ENCODE measurements around the gene CDHR2. TPM values are rescaled to one million over a fixed set of nuclear protein-coding genes. Genes with fewer than 3 reads are reported as not detected.

The CDHR2 gene
- total RNA-seq, 1 experiment from 2014 or later = 0.10 TPM

GRCh38 chr5:176524138-176524537, 25.0 kb upstream of the CDHR2 start:
- no peak overlapping the region for H3K4me3 ChIP-seq (replicated peaks in 1 of 2; ENCODE audit: low read depth in 1 of 2, low read length in 2 of 2)
- H4K20me1 ChIP-seq (ENCODE audit: insufficient read depth) = no peaks in the 10 kb centered on the region
- H2AFZ ChIP-seq (ENCODE audit: low read depth, low read length, poor library complexity, severe bottlenecking) = no peak overlapping the region
- no peak overlapping the region for H3K9ac ChIP-seq (ENCODE audit: low read length)
- no peak overlapping the region for H3K27ac ChIP-seq (ENCODE audit: low read depth, low read length)
- H3K9me2 ChIP-seq (ENCODE audit: insufficient read depth) = no peaks in the 10 kb centered on the region
- H3K4me2 ChIP-seq (ENCODE audit: low read length) = no peak overlapping the region
- ATAC-seq (no peak), DNase-seq (ENCODE audit: low read depth, low spot score) (no peak)
- ChIA-PET POLR2A (interaction anchor here (0.6 to 1.2 kb wide), 2 partner anchors 12 to 13 kb away, joined by 3 read pairs; partner anchors contain the start of gene RNF44), RAD21 (ENCODE audit: low non-redundant PET in 1 of 2, low total read pairs in 2 of 2, uncharacterized antibody in 2 of 2, unreplicated experiment in 2 of 2) (no interaction called here), CTCF (no interaction called here)
- no peaks in the 10 kb centered on the region for H3K27me3 ChIP-seq (ENCODE audit: insufficient read depth, low read length)
- H3K9me3 ChIP-seq (ENCODE audit: control insufficient read depth in 1 of 2, insufficient read depth in 1 of 2, low read depth in 1 of 2, low read length in 2 of 2) = no peaks in the 10 kb centered on the region
- TF ChIP-seq ELF1 (IDR thresholded peaks at IDR 0.05; ENCODE audit: borderline replicate concordance, low read depth) (no peak), YY1 (IDR thresholded peaks at IDR 0.05; ENCODE audit: extremely low read depth, insufficient replicate concordance, low read depth, low read length) (no peak), SP1 (IDR thresholded peaks at IDR 0.05; ENCODE audit: low read depth) (no peak), POLR2AphosphoS5 (IDR thresholded peaks at IDR 0.05; ENCODE audit: low read depth, low read length) (no peak), EGR1 (IDR thresholded peaks at IDR 0.05; ENCODE audit: low read depth) (no peak), SIN3A (IDR thresholded peaks at IDR 0.05; ENCODE audit: low read depth) (no peak), ZBTB33 (IDR thresholded peaks at IDR 0.05; ENCODE audit: extremely low read depth, insufficient replicate concordance, low read length) (no peak), EZH2phosphoT487 (IDR thresholded peaks at IDR 0.05; ENCODE audit: borderline replicate concordance) (no peak), REST (IDR thresholded peaks at IDR 0.05; ENCODE audit: low read depth) (no peak), FOSL1 (IDR thresholded peaks at IDR 0.05; ENCODE audit: low read depth) (no peak), MAX (IDR thresholded peaks at IDR 0.05) (no peak), TCF7L2 (IDR thresholded peaks at IDR 0.05; ENCODE audit: borderline replicate concordance, extremely low read depth, insufficient read depth, insufficient read length) (no peak), RAD21 (IDR thresholded peaks at IDR 0.05; ENCODE audit: low read depth) (no peak), POLR2A (IDR thresholded peaks at IDR 0.05; ENCODE audit: borderline replicate concordance, extremely low read depth, insufficient read depth, insufficient read length) (no peak), CBX3 (IDR thresholded peaks at IDR 0.05; ENCODE audit: low read depth) (no peak)
- peaks cover 3 to 12% of the 10 kb centered on the region in 2 experiments; a peak in 2 of 4 replicates for H3K36me3 ChIP-seq (ENCODE audit: control insufficient read depth in 1 of 2, insufficient read depth in 2 of 2, low read length in 2 of 2)
- no TSS peak for BruUV-seq (replicated peaks)
- intact Hi-C loops (cut with micrococcal nuclease) = no loop called here
- H3K79me2 ChIP-seq (ENCODE audit: insufficient read depth, low read length) = no peaks in the 10 kb centered on the region
- H3K4me1 ChIP-seq (ENCODE audit: control insufficient read depth in 1 of 2, insufficient read depth in 2 of 2, low read length in 2 of 2) = no peaks in the 10 kb centered on the region

Measured in HCT116 (cell line).